ENCODE results near the gene GBE1. TPM values are rescaled to one million over a fixed set of nuclear protein-coding genes. Genes with fewer than 3 reads are reported as not detected.
A peak's percentile ranks its signal among the peaks of the same experiment; 100 is the strongest.

The GBE1 gene
- total and polyA plus RNA-seq, 10 of the 15 experiments (the other 5 are each of a cell fraction or from before 2014, with no cell fraction given), result 21.4 to 62.2 (median 41.5) TPM

DNA sequence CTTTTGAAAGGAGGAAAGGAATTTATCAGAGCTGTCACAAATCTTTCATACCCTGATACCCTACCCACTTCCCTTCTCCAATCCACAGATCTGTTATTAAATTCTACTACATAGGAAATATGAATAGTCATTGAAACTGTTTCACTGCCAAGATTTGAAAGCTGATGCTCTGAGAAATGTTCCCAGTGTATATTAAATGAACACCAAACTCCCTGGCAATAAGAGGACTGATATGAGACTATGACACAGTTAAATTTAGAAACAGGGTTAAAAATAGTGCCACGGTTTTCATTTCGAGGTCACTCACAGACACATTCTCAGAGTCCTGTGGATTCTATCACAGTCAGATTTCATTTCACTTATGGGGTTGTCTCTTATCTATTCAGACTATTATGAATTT is 27.2 kb upstream of the GBE1 start:
- ChIA-PET CTCF (interaction anchor here (0.6 to 1.6 kb wide), 7 partner anchors 12 to 122 kb away, joined by 3 to 5 read pairs (median 3); no protein-coding TSS in a partner anchor), RAD21 (ENCODE audit: unreplicated experiment) (interaction anchor here (0.9 to 2.6 kb wide), 6 partner anchors 10 to 34 kb away, joined by 3 to 8 read pairs (median 4); partner anchors contain the start of gene GBE1), SMC1A (ENCODE audit: uncharacterized antibody, unreplicated experiment) (interaction anchor here (0.6 to 3.1 kb wide), 15 partner anchors 11 to 120 kb away, joined by 3 to 18 read pairs (median 3); partner anchors contain the start of gene GBE1), POLR2A (interaction anchor here (0.6 to 1.2 kb wide), 2 partner anchors 27 to 35 kb away, joined by 3 read pairs; no protein-coding TSS in a partner anchor)
- peak; percentile 88 for ATAC-seq
- no peaks in the 10 kb centered on the region for H3K79me2 ChIP-seq (ENCODE audit: control insufficient read depth, insufficient read depth, low read length)
- H3K27ac ChIP-seq (ENCODE audit: control insufficient read depth, insufficient read depth), result peak overlapping the region; percentile 69
- intact Hi-C loops (cut with micrococcal nuclease; ENCODE audit: unreplicated experiment), result loop anchor here (2.0 kb wide), 3 partner anchors 28 to 36 kb away; partner anchors contain the start of gene GBE1
- no peaks in the 10 kb centered on the region for H3K27me3 ChIP-seq (replicated peaks in 1 of 2; ENCODE audit: control insufficient read depth in 2 of 2, insufficient read depth in 2 of 2, low read length in 1 of 2)
- peaks cover 13% of the 10 kb centered on the region for H3K9me3 ChIP-seq (replicated peaks; ENCODE audit: control insufficient read depth, insufficient read depth, low read length)
- WGBS (ENCODE audit: insufficient coverage, insufficient replicate concordance, low lambda C conversion rate, missing lambda C conversion rate), result 0% methylated on average over 2 of the region's 2 CpGs
- BruUV-seq (replicated peaks), result no TSS peak
- no peaks in the 10 kb centered on the region for H3K36me3 ChIP-seq (ENCODE audit: control insufficient read depth in 2 of 2, insufficient read depth in 2 of 2, low read length in 1 of 2)
- peaks cover 16% of the 10 kb centered on the region for H3K4me1 ChIP-seq (ENCODE audit: control insufficient read depth, insufficient read depth, low read length)
- peak; percentile 62 for FAIRE-seq
- in situ Hi-C loops (cut with MboI), result no loop called here
- peak overlapping the region; percentile 37 for H2AFZ ChIP-seq (ENCODE audit: control insufficient read depth, low read depth, low read length)
- H3K4me3 ChIP-seq, result no peak overlapping the region
- peak; percentile 58 for DNase-seq (ENCODE audit: low read depth, low spot score)
- no peaks in the 10 kb centered on the region for H4K20me1 ChIP-seq (ENCODE audit: control insufficient read depth, insufficient read depth)
- H3K9ac ChIP-seq (ENCODE audit: control insufficient read depth, insufficient read depth, low read length), result no peak overlapping the region
- H3K4me2 ChIP-seq (ENCODE audit: control insufficient read depth, insufficient read depth), result peak overlapping the region; percentile 68
- TF ChIP-seq ZZZ3 (IDR thresholded peaks at IDR 0.05; ENCODE audit: control insufficient read depth, insufficient read length, low read depth) (no peak), ZBED1 (IDR thresholded peaks at IDR 0.05; ENCODE audit: borderline replicate concordance) (peak; percentile 83; the same call in 1 of the 2 replicates), CBX5 (IDR thresholded peaks at IDR 0.05; ENCODE audit: low read depth) (0 out of 2 replicates have a peak, but pooled peaks have one; percentile 36), NR2C2 (IDR thresholded peaks at IDR 0.05; ENCODE audit: borderline replicate concordance, control insufficient read depth, insufficient read length, low read depth) (no peak), CREM (IDR thresholded peaks at IDR 0.05; ENCODE audit: low read depth) (peak; percentile 53; the same call in 1 of the 2 replicates), PML (IDR thresholded peaks at IDR 0.05; ENCODE audit: low read length) (peak; percentile 49; the same call in 1 of the 2 replicates), MEF2A (IDR thresholded peaks at IDR 0.05; ENCODE audit: insufficient read depth, low read depth, low read length) (peak; percentile 98), KLF5 (IDR thresholded peaks at IDR 0.05; ENCODE audit: partially characterized antibody) (no peak), POLR2A (IDR thresholded peaks at IDR 0.05; ENCODE audit: low read depth, low read length) (no peak), EP300 (IDR thresholded peaks at IDR 0.05; ENCODE audit: borderline replicate concordance in 1 of 2, control insufficient read depth in 1 of 2, low read depth in 2 of 2, low read length in 2 of 2) (peak in 1 of 2 experiments; percentile 31; a peak in 1 of 4 replicates), ZNF622 (IDR thresholded peaks at IDR 0.05) (no peak), JUND (IDR thresholded peaks at IDR 0.05; ENCODE audit: low read depth, low read length) (no peak), SMARCA5 (IDR thresholded peaks at IDR 0.05) (no peak), IRF5 (IDR thresholded peaks at IDR 0.05; ENCODE audit: borderline replicate concordance) (no peak), NBN (IDR thresholded peaks at IDR 0.05) (no peak), EED (IDR thresholded peaks at IDR 0.05; ENCODE audit: low read depth) (no peak), SPI1 (IDR thresholded peaks at IDR 0.05; ENCODE audit: borderline replicate concordance, insufficient read depth, low read depth, low read length) (0 out of 2 replicates have a peak, but pooled peaks have one; percentile 13)
- TF ChIP-seq, protein P1, sequence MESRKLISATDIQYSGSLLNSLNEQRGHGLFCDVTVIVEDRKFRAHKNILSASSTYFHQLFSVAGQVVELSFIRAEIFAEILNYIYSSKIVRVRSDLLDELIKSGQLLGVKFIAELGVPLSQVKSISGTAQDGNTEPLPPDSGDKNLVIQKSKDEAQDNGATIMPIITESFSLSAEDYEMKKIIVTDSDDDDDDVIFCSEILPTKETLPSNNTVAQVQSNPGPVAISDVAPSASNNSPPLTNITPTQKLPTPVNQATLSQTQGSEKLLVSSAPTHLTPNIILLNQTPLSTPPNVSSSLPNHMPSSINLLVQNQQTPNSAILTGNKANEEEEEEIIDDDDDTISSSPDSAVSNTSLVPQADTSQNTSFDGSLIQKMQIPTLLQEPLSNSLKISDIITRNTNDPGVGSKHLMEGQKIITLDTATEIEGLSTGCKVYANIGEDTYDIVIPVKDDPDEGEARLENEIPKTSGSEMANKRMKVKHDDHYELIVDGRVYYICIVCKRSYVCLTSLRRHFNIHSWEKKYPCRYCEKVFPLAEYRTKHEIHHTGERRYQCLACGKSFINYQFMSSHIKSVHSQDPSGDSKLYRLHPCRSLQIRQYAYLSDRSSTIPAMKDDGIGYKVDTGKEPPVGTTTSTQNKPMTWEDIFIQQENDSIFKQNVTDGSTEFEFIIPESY (IDR thresholded peaks at IDR 0.05), result no peak
- TF ChIP-seq, protein P2, sequence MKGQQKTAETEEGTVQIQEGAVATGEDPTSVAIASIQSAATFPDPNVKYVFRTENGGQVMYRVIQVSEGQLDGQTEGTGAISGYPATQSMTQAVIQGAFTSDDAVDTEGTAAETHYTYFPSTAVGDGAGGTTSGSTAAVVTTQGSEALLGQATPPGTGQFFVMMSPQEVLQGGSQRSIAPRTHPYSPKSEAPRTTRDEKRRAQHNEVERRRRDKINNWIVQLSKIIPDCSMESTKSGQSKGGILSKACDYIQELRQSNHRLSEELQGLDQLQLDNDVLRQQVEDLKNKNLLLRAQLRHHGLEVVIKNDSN (IDR thresholded peaks at IDR 0.05; ENCODE audit: borderline replicate concordance, extremely low read length, insufficient read depth, low read depth, low read length), result no peak
- TF ChIP-seq, protein P3, sequence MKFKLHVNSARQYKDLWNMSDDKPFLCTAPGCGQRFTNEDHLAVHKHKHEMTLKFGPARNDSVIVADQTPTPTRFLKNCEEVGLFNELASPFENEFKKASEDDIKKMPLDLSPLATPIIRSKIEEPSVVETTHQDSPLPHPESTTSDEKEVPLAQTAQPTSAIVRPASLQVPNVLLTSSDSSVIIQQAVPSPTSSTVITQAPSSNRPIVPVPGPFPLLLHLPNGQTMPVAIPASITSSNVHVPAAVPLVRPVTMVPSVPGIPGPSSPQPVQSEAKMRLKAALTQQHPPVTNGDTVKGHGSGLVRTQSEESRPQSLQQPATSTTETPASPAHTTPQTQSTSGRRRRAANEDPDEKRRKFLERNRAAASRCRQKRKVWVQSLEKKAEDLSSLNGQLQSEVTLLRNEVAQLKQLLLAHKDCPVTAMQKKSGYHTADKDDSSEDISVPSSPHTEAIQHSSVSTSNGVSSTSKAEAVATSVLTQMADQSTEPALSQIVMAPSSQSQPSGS (IDR thresholded peaks at IDR 0.05; ENCODE audit: low read length), result peak; percentile 97
